ENCODE data around the gene KLF16.

KLF16 gene

GRCh38 chr19:1863328-1863637 lies at the start of gene KLF16:
Gene KLF16 (minus strand): TSS chr19:1863579. CDS start chr19:1863497, 82 bp downstream.
- DNase-seq (ENCODE audit: low read depth) = no peak
- TF ChIP-seq CTCF (conservative IDR thresholded peaks at IDR 0.05; ENCODE audit: low read depth, low read length) = no peak
- H3K4me3 ChIP-seq (ENCODE audit: low read length) = peak within 1 kb of the TSS; percentile 76

- TF ChIP-seq CTCF (conservative IDR thresholded peaks at IDR 0.05; ENCODE audit: low read depth, low read length) = no peak
- no peak overlapping the region for H3K4me3 ChIP-seq (ENCODE audit: low read length)
- no peak for DNase-seq (ENCODE audit: low read depth)
Observed at GRCh38 chr19:1912760-1913505, 49.6 kb upstream of the KLF16 start.

GRCh38 chr19:1911995-1912394 lies 48.6 kb upstream of the KLF16 start:
- DNase-seq (ENCODE audit: low read depth) = no peak
- no peak for TF ChIP-seq CTCF (conservative IDR thresholded peaks at IDR 0.05; ENCODE audit: low read depth, low read length)
- H3K4me3 ChIP-seq (ENCODE audit: low read length) = no peak overlapping the region

- no peak for TF ChIP-seq CTCF (conservative IDR thresholded peaks at IDR 0.05; ENCODE audit: low read depth, low read length)
- H3K4me3 ChIP-seq (ENCODE audit: low read length) = no peak overlapping the region
- no peak for DNase-seq (ENCODE audit: low read depth)
Observed at GRCh38 chr19:1911098-1911497, 47.7 kb upstream of the KLF16 start.

- H3K4me3 ChIP-seq (ENCODE audit: low read length) = no peak overlapping the region
- DNase-seq (ENCODE audit: low read depth) = no peak
- TF ChIP-seq CTCF (conservative IDR thresholded peaks at IDR 0.05; ENCODE audit: low read depth, low read length) = no peak
Observed at GRCh38 chr19:1910177-1910576, 46.8 kb upstream of the KLF16 start.

- H3K4me3 ChIP-seq (ENCODE audit: low read length) = no peak overlapping the region
- no peak for TF ChIP-seq CTCF (conservative IDR thresholded peaks at IDR 0.05; ENCODE audit: low read depth, low read length)
- no peak for DNase-seq (ENCODE audit: low read depth)
Observed at GRCh38 chr19:1909761-1910080, 46.3 kb upstream of the KLF16 start.

GRCh38 chr19:1908364-1908678 lies 44.9 kb upstream of the KLF16 start:
- no peak for TF ChIP-seq CTCF (conservative IDR thresholded peaks at IDR 0.05; ENCODE audit: low read depth, low read length)
- DNase-seq (ENCODE audit: low read depth) = no peak
- no peak overlapping the region for H3K4me3 ChIP-seq (ENCODE audit: low read length)

All from retinal pigment epithelial cell (primary cell).